GM10847 (cell line): ENCODE results near the gene SCUBE3.

ENCODE experiments used
- POLR2A ChIP-seq: IDR thresholded peaks from 2 replicates; pipeline ENCODE4 v1.6.1; 2011; ENCODE audit not compliant: insufficient read length; ENCODE audit errors: extremely low read depth

The SCUBE3 gene

GRCh38 chr6:35216412-35216732 lies 2.6 kb downstream of the SCUBE3 start:
- TF ChIP-seq POLR2A: no peak

GRCh38 chr6:35216851-35217811 lies 3.4 kb downstream of the SCUBE3 start:
- TF ChIP-seq POLR2A: no peak

GRCh38 chr6:35218021-35218420 lies 4.3 kb downstream of the SCUBE3 start:
- TF ChIP-seq POLR2A: no peak

GRCh38 chr6:35218456-35218855 lies 4.7 kb downstream of the SCUBE3 start:
- no peak for TF ChIP-seq POLR2A

- no peak for TF ChIP-seq POLR2A
Measured at GRCh38 chr6:35219683-35220326, 6.0 kb downstream of the SCUBE3 start.

- no peak for TF ChIP-seq POLR2A
Measured at GRCh38 chr6:35220711-35221110, 7.0 kb downstream of the SCUBE3 start.

- no peak for TF ChIP-seq POLR2A
Measured at GRCh38 chr6:35223396-35223795, 9.6 kb downstream of the SCUBE3 start.

- no peak for TF ChIP-seq POLR2A
Measured at GRCh38 chr6:35224720-35225119, 11.0 kb downstream of the SCUBE3 start.

GRCh38 chr6:35228481-35228880 lies 14.7 kb downstream of the SCUBE3 start:
- no peak for TF ChIP-seq POLR2A

GRCh38 chr6:35229304-35229703 lies 15.5 kb downstream of the SCUBE3 start:
- TF ChIP-seq POLR2A: no peak

- no peak for TF ChIP-seq POLR2A
Measured at GRCh38 chr6:35230498-35230897, 16.7 kb downstream of the SCUBE3 start.

- no peak for TF ChIP-seq POLR2A
Measured at GRCh38 chr6:35230950-35231349, 17.2 kb downstream of the SCUBE3 start.

- no peak for TF ChIP-seq POLR2A
Measured at GRCh38 chr6:35231563-35231962, 17.8 kb downstream of the SCUBE3 start.

GRCh38 chr6:35234901-35235300 lies 21.1 kb downstream of the SCUBE3 start:
- no peak for TF ChIP-seq POLR2A

GRCh38 chr6:35236223-35236622 lies 22.5 kb downstream of the SCUBE3 start:
- no peak for TF ChIP-seq POLR2A

GRCh38 chr6:35237476-35237875 lies 23.7 kb downstream of the SCUBE3 start:
- TF ChIP-seq POLR2A: no peak
